Activated effector memory CD4-positive, alpha-beta T cell treated with Interleukin-2 at 50 U/mL for 16 hours (primary cell): ENCODE measurements around the gene BBX.
"Not testable (repeated sequence)": the region's sequence is repeated elsewhere in the genome, so short reads cannot be mapped to it uniquely, and the experiment has no call there.

Source experiments
- DNase-seq: peaks from one replicate; pipeline ENCODE4 v3.0.0-alpha.2; 2020

The BBX gene

DNA sequence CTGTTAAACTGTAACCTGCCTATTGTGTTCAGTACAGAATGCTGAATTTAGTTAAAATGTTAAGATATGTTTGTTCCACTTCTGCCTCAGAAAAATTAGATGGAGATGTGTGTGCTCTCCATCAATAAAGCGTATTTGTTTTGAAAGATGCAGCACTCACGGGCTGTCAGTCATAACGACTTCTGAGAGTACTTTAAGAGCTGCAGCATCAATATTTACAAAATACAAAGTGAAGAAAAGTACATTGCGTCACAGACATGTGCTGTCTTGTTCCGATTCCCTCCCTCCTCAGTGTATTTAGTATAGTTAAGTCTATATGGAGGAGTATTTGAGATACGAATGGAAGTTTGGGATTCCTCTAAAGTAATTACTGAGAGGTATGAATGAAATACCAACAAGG is 166.6 kb downstream of the BBX start:
- DNase-seq = no peak

DNA sequence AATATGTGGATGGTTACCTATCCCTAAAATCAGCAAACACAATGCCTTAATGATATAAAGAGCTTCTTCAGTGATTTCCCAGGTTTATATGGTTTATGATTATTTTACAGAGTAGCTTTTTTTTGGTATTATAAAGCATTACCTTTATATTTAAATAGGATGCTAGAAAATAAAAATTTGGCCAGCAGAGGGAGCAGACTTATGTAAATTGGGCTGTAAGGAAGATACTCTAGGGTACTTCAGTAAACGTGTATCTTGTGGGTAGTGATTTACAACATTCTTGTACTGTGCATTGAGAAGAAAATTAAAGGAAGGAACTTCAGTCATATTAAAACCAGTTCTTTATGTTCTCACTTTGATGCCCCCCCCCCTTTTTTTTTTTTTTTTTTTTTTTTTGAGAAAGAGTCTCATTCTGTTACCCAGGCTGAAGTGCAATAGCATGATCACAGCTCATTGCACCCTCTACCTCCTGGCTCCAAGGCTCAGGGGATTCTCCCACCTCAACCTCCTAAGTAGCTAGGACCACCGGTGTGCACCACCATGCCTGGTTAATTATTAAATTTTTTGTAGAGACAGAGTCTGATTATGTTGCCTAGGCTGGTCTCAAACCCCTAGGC is 167.9 kb downstream of the BBX start:
- no peak for DNase-seq

DNA sequence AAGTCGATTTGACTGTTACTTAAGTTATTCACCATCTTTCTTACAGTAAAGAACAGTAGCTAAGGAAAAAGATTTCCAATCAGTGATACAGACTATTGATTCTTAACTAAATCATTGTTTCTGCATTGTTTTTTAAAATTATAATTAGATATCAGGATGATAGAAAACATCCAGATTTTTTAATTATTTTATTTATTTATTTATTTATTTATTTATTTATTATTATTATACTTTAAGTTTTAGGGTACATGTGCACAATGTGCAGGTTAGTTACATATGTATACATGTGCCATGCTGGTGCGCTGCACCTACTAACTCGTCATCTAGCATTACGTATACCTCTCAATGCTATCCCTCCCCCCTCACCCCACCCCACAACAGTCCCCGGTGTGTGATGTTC is 169.2 kb downstream of the BBX start:
- not testable (repeated sequence) for DNase-seq

DNA sequence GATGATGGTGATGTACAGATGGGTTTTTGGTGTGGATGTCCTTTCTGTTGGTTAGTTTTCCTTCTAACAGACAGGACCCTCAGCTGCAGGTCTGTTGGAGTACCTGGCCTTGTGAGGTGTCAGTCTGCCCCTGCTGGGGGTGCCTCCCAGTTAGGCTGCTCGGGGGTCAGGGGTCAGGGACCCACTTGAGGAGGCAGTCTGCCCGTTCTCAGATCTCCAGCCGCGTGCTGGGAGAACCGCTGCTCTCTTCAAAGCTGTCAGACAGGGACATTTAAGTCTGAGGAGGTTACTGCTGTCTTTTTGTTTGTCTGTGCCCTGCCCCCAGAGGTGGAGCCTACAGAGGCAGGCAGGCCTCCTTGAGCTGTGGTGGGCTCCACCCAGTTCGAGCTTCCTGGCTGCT is 174.6 kb downstream of the BBX start:
- DNase-seq = not testable (repeated sequence)

DNA sequence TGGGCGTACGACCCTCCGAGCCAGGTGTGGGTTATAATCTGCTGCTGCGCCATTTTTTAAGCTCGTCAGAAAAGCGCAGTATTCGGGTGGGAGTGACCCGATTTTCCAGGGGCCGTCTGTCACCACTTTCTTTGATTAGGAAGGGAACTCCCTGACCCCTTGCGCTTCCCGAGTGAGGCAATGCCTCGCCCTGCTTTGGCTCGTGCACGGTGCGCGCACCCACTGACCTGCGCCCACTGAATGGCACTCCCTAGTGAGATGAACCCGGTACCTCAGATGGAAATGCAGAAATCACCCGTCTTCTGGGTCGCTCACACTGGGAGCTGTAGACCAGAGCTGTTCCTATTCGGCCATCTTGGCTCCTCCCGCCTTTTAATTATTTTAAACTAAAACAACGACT is 175.1 kb downstream of the BBX start:
- DNase-seq = not testable (repeated sequence)

DNA sequence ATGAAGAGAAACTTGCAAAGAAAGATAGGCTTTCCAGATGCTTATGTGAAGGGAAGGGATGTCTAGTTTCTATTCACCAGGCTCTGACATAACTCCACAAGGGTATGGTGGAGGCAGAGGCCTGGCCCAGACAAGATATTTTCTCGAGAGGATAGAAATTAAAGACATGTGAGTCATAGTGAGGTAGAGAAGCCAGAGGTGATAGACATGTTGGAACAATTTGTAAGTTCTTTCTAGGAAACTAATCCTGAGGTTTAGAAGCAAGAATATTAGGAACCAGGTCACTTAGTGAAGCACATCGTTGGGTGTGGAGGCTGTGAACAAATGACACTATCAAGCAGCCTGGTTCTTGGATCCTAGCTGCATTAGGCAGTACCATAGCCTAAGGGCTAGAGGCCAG is 176.9 kb downstream of the BBX start:
- DNase-seq = no peak

DNA sequence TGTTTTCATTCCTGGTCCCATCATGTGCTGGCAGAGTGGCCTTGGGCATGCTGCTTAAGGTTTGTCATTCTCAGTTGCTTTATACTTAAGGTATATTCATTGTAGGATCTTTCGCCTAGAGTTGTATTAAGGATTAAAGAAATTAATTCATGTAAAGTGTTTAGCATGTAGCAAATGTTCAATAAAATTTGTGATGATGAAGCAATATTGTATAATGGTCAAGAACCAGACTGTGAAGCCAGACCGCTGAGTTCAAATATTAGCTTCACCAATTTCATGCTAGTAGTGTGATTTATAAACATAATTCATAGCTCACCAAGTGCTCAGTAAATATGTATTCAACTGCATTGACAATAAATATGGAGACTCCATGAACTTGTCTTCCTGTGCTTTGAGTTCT is 178.5 kb downstream of the BBX start:
- DNase-seq = no peak

DNA sequence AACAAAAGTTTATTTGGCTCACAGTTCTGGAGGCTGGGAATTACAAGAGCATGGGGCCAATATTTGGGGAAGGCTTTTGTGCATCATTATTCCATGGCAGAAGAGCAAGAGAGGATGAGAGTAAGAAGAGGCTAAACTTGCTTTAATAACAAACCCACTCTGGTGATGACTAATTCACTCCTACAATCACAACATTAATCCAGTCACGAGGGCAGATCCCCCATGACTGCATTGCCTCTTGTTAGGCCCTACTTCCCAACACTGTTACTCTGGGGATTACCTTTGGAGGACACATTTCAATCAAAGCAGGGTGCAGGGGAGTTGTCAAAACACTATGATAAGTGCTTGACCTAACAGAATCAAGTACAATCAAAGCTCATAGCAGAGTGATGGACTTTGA is 181.7 kb downstream of the BBX start:
- DNase-seq = no peak

DNA sequence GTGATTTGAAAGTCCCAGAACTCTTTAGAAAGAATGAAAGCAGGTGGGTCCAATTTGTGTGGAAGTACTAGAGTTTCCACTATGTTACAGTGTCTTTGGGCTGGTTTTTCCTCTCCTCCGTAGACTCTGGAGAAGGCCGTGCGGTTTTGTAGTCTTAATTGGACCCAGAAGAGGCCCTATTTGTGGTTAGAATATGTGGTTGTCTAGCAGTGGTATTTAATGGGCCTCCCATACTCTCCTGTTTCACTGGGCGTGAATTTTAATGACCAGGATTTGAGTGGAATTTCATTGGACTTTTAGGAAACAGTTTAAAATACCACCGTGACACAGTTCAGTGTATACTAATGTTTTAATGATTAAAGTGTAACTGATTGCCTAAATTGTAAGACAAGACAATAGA is 182.3 kb downstream of the BBX start:
- DNase-seq = no peak

DNA sequence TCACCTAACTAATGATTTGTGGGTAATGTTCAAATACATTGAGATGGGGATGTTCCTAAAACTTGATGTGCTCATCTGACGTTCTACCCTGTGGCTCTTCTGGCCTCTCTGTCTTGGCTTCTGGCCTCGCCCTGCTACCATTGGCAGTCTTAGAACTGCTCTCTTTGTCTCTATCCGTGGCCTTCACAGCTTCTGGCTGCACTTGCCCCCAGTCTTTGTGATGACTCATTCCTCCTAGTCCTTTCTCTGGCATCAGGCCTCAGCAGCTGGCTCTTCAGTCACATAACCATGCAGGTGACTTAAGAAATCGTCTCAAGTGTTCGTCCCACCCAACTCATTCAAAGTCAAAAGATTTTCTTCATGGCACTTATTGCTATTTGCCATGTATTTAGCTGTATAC is 188.1 kb downstream of the BBX start:
- no peak for DNase-seq

DNA sequence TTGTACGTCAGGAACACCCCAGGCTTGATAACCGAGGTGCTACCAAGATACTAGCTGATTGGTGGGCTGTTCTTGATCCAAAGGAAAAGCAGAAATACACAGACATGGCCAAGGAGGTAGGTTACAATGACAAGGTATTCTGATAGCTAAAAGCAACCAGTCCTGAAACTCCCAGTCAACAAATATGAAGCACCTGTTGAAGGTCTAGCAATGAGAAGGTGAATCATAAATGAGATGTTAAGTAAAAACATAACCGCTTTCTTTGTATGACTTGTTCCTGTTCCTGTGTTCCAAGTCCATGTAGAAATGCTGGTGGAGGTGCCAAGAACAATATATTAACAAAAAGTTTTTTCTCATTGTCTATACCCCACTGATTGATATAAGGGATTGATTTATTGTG is 194.0 kb downstream of the BBX start:
- DNase-seq = no peak

DNA sequence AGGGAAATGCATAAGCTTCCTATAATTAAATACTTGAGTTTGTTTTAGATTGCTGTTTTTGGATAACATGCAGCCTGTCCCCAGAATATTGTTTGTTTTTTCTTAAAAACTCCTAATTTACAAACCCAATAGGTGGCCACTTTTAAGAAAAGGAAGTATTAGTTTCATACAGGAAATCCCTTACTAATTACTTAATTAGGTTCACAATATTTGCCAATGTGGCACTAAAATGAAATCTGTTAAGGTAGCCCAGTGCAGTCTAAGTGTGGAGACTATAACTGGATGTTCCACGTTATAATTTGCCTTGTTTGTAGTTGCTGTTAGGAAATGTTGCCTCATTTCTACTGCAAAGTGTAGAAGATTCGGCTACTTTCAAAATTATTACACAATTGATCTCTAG is 195.8 kb downstream of the BBX start:
- DNase-seq = no peak

DNA sequence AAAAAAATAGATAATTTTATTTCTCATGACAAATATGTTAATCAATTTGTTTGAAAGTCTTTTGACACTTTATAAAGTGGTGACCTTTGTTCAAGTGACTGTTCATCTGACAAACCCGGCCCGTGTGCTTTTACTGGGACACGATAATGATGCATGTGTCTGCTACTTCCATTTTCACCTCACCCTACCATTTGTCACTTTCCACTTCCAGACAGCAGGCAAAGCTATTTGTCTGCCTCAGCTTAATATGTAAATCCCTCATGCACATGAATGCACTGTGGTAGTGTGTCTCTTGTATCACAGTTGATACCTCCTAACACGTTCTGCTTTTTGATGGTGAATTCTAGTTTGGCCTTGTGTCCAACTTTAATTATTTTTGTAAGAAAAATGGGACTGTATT is 204.3 kb downstream of the BBX start:
- DNase-seq = no peak

DNA sequence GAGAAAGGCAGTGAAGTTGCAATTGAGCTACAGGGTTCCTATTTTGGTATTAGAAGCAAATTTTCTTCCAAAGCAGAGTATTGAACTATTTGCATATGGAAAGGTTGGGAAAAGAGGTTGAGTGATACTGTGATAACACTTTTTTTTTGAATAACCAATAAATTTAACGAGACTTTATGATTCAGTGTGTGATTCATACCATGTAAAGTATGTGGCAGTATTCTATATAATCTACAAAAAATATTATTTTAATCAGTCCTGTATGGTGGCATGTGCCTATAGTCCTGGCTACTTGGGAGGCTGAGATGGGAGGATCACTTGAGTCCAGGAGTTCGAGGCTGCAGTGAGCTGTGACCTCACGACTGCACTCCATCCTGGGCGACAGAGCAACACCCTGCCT is 206.9 kb downstream of the BBX start:
- no peak for DNase-seq

DNA sequence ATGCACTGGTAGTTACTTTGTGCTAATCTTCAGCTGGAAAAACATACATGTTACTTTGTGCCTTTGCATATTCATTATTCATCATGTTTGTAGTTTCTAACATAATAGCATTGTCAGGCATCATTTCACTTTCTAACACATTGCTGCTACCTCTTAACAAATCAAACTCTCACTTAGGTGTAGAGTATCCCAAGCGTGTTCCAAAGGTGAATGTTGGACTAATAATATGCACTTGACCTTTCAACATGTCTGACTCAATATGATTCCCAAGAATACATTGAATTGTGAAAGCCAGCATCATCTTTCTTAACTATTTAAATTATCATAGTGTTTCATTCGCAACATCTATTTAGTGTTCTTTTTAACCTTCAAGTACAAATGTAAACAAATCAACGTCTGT is 211.6 kb downstream of the BBX start:
- no peak for DNase-seq

DNA sequence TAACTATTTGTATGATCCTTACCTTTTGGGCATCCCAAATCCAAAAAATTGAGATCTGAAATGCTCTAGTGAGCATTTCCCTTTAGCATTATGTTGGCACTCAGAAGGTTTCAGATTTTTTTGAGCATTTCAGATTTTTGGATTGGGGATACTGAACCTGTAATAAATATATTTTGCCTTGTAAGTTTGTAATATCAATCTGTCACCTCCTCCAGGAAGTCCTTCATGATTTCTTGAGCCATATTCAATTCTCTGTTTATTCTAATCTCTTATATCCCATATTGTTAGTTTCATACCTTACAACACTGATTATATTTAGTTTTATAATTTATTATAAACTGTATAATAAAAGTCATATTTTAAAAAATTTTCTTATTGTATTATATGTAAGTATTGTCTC is 215.2 kb downstream of the BBX start:
- no peak for DNase-seq

DNA sequence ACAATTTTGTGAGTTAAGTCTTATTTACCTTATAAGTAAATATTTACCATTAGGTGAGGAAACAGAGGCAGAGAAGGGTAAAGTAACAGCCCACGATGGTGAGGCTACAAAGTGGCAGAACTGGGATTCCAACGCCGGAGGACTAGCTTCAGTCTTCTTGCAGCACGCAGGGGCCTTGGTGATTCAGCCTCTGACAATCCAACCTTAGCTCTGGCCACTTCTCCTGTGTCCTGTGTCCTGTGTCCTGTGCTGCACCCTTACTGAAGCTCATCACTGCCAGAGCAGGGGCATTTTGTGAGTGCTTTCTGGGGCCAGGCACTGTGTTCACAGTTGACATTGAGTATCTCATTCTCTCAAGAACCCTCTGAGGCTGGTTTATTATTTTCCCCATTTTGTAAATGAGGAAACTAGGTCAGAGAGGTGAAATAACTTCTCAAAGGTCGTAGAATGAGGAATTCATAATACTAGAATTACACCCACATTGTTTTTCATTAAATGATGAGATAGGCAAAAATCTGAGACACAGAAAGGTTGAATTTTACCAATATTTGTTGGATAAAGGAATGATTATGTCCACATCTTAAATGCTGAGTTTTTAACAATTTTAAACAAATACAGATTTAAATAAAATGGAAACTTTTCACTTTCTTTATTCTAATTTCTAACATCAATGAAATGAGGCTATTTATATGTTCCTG is 215.9 kb downstream of the BBX start:
- DNase-seq = no peak

DNA sequence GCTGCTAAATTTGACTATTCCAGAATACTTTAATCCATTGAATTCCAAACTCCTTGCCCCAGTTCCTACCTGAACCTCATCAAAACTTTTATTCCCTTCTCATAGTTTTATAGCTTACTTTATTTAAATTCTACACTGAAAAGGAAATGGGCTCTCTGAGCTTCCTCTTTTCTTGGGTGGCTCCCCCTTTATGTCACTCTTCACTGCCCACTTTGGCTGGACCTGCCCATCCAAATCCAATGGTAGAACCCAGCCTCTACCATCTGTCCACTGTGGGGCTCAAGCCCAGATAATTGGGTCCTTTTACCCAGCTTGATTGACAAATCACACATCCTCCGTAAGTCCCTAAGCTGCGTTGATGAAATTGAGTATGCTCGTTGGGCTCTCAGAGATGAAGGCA is 216.5 kb downstream of the BBX start:
- no peak for DNase-seq

DNA sequence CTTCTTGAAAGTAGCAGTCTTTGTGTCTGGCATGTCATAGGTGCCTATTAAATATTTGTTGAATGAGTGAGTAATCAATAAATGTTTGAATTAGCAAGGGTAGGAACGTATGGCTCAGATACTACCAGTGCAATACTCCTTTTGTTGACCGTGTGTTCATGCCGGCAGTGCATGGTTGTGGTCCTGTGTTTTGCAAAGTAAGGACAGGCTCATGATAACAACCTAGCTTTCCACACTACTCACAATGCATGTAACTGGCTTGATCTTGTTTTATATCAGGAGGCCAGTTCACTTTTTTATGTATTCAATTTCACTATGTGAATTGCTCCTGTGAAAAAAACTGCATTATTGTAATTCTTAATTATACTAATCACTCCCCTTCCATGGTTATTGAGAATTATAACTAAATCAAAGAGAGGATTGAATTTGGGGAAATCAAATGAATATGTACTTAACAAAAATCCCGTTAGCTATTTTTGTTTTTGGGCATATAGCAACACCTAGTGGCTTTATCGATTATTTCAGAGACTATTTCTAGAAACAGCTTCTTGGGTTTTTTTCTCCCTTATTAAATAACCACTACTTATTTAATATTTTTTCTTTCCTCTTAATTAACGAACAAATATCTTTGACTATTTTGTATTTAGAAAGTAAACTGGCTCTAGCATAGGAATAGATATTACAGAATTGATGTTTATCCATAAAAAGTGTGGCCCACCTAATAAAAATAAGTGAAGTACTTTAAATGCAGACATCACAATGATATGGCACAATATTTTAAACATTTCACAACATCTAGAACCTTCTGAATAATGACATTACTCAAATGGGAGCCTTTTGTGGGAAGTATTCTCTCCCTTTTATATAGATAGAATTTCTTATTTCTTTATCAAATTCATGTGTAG is 218.5 kb downstream of the BBX start:
- DNase-seq = no peak

DNA sequence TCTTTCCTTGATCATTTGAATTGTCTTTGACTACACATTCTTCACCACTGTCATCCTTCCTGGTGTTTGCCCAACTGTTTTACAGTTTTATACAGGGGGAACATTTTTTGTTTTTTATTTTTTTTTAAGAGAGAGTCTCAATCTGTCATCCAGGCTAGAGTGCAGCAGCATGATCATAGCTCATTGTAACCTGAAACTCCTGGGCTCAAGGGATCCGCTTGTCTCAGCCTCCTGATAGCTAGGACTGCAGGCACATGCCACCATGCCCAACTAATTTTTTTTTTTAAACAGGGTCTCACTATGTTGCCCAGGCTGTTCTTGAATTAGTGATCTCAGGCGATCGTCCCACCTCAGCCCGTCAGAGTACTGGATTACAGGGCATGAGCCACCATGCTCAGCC is 222.6 kb downstream of the BBX start:
- DNase-seq = no peak

DNA sequence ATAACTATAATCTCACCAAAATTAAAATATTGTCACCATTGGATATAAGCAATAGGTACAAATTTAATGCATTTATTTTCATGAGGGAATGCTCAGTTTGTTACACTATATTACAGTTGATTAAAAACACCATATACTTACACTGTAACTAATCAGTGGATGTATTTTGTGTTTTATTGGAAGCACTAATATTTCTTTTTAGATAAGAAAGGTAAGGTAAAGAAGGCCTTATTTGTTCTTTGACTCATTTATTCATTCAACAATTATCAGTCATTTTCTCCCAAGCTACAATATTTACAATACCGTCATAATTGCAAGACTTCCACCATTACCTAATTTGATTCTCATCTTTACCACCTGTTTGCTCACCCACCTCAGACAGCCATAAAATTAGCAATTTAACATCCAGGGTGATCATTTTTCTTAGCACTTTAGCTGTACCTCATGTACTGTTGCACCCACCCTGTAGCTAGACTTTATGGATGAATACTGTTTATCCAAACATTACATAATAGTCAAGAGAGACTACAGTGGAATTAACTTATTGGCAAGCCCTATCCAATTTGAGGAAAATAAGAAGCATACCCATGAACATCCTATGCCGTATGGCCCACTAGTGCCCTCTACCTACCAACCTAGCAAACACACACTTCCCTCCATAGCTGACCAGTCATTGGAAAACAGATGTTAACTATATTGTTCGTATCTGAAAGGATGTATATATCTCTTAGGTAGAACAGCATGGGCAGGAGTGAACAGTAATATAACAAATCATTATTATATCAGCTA is 229.6 kb downstream of the BBX start:
- no peak for DNase-seq

DNA sequence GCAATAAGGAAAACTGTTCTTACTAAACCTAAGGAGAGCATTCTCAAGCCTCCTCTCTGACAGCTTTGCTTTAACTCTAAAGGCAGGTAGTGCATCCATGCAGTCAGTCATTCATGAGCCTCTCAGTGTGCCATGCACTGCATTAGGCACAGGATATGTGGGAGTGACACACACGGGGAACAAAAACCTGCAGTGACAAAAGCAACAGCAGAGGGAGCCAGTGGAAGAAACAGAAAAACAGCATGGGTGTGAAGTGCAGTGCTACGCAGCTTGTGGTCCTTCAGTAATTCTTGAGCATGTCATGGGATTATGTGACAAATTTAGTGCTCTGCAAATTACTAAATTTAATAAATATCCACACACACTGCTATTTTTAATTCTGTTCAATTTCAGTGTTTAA is 230.7 kb downstream of the BBX start:
- DNase-seq = no peak

DNA sequence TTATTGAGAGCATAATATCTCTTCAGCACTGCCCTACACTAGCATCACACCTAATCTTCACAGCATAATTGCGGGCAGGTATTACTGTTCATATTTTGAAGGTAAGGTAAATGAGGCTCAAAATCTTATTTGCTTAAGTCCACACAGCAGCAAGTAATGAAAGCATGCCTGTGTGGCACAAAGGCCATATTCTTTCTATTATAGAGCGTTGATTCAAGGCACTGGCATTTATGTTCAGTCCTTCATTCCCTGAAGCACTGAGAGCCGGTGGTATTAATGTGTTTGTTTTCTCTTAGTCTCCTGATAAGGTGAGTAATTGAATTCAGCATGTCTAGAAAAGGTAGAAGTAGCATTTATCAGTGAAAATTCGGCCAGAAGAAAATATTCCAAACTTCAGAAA is 231.2 kb downstream of the BBX start:
- DNase-seq = no peak
